Dermis blood vessel endothelial cell (primary cell): ENCODE results near the gene RASL10B. TPM values are rescaled to one million over a fixed set of nuclear protein-coding genes. Genes with fewer than 3 reads are reported as not detected.
A peak's percentile ranks its signal among the peaks of the same experiment; 100 is the strongest.

Source experiments
- DNase-seq: peaks from one replicate; pipeline ENCODE4 v3.0.0; 2010
- total RNA-seq: library from RNA; depleted of rRNA; stranded (reverse); fragments of >200 nt; gene quantifications from 2 replicates; pipeline ENCODE4 v1.2.3, GENCODE V29; 2014

The RASL10B gene
- total RNA-seq, 1 donor from 2014 or later = under 0.01 TPM

GRCh38 chr17:35743626-35744328 is 12.3 kb downstream of the RASL10B start:
- DNase-seq = peak; percentile 60

- no peak for DNase-seq
These were observed 13.4 kb downstream of the RASL10B start for GRCh38 chr17:35744830-35745229.

- DNase-seq = no peak
These were observed 13.8 kb downstream of the RASL10B start for GRCh38 chr17:35745246-35745645.

- no peak for DNase-seq
These were observed 14.4 kb downstream of the RASL10B start for GRCh38 chr17:35745749-35746320.

- peak; percentile 92 for DNase-seq
These were observed 16.1 kb downstream of the RASL10B start for GRCh38 chr17:35747540-35748017.

GRCh38 chr17:35748341-35748841 is 17.0 kb downstream of the RASL10B start:
- DNase-seq = peak; percentile 41

GRCh38 chr17:35748979-35749378 is 17.5 kb downstream of the RASL10B start:
- DNase-seq = no peak

- no peak for DNase-seq
These were observed 18.3 kb downstream of the RASL10B start for GRCh38 chr17:35749560-35750412.

- DNase-seq = no peak
These were observed 19.3 kb downstream of the RASL10B start for GRCh38 chr17:35750526-35751395.

- DNase-seq = peak; percentile 51
These were observed 20.1 kb downstream of the RASL10B start for GRCh38 chr17:35751541-35751940.

GRCh38 chr17:35752471-35752870 is 21.0 kb downstream of the RASL10B start:
- peak; percentile 51 for DNase-seq

- DNase-seq = peak; percentile 29
These were observed 21.7 kb downstream of the RASL10B start, which contains the start of gene GAS2L2 for GRCh38 chr17:35752945-35753764. Gene GAS2L2, minus strand, starts transcription at chr17:35753239. Its CDS starts 389 bp downstream, at chr17:35752850.

GRCh38 chr17:35757243-35757642 is 25.8 kb downstream of the RASL10B start:
- no peak for DNase-seq

GRCh38 chr17:35760587-35760986 is 29.1 kb downstream of the RASL10B start, which contains the start of gene C17orf50:
Gene C17orf50, plus strand, starts transcription at chr17:35760887. Its CDS starts 55 bp downstream, at chr17:35760942.
- DNase-seq = no peak

GRCh38 chr17:35761601-35762000 is 30.2 kb downstream of the RASL10B start:
- DNase-seq = no peak

GRCh38 chr17:35763767-35764122 is 32.3 kb downstream of the RASL10B start:
- no peak for DNase-seq

- peak; percentile 94 for DNase-seq
These were observed 32.9 kb downstream of the RASL10B start for GRCh38 chr17:35764123-35764991.

GRCh38 chr17:35765086-35765710 is 33.8 kb downstream of the RASL10B start:
- DNase-seq = no peak

- no peak for DNase-seq
These were observed 34.5 kb downstream of the RASL10B start for GRCh38 chr17:35765756-35766488.
